Heart left ventricle (tissue), 16 donors: ENCODE measurements around the gene PREX1. TPM values are rescaled to one million over a fixed set of nuclear protein-coding genes. Genes with fewer than 3 reads are reported as not detected.
A peak's percentile ranks its signal among the peaks of the same experiment; 100 is the strongest.

Source experiments
- ATAC-seq, 4 donors: fragments of 200-7000 bp; cut with Tn5 transposase; one replicate each; pipeline ENCODE4 v1.9.1; 2020 to 2022; ENCODE audit warnings: moderate library complexity in 4 of 4, mild to moderate bottlenecking in 3 of 4, moderate number of reproducible peaks in 1 of 4
- DNase-seq, 5 donors: peaks; one replicate each; pipeline ENCODE4 v3.0.0-alpha.2; 2020
- H3K27ac ChIP-seq, 12 donors: fragments of 200-600 bp; sonication (generic) in 4 of 12; one replicate each; pipeline versions ENCODE4 v1.5.0 to v1.8.0; 2016 to 2022; ENCODE audit warnings: mild to moderate bottlenecking in 2 of 12
- H3K27me3 ChIP-seq, 9 donors: fragments of 200-600 bp; sonication (generic) in 2 of 9; one replicate each; pipeline versions ENCODE4 v1.5.1 to v1.8.0; 2016 to 2022; ENCODE audit warnings: mild to moderate bottlenecking in 3 of 9
- H3K36me3 ChIP-seq, 9 donors: fragments of 200-600 bp; sonication (generic) in 2 of 9; one replicate each; pipeline versions ENCODE4 v1.5.0 to v1.8.0; 2018 to 2022; ENCODE audit warnings: mild to moderate bottlenecking in 2 of 9
- H3K4me1 ChIP-seq, 12 donors: fragments of 200-600 bp; sonication (generic) in 4 of 12; one replicate each; pipeline versions ENCODE4 v1.5.0 to v1.8.0; 2016 to 2022; ENCODE audit warnings: mild to moderate bottlenecking in 3 of 12
- H3K4me3 ChIP-seq, 12 donors: fragments of 200-600 bp; sonication (generic) in 4 of 12; one replicate each; pipeline versions ENCODE4 v1.5.0 to v1.8.0; 2017 to 2022; ENCODE audit warnings: mild to moderate bottlenecking in 9 of 12, moderate library complexity in 4 of 12
- H3K9me3 ChIP-seq, 12 donors: fragments of 200-600 bp; sonication (generic) in 4 of 12; one replicate each; pipeline versions ENCODE4 v1.5.0 to v1.8.0; 2016 to 2022; ENCODE audit warnings: mild to moderate bottlenecking in 1 of 12
- CTCF ChIP-seq, 12 donors: fragments of 200-600 bp; sonication (generic) in 4 of 12; IDR thresholded peaks; one replicate each; pipeline versions ENCODE4 v1.5.0 to v1.8.0; 2018 to 2022; ENCODE audit warnings: antibody characterized with exemption in 12 of 12, mild to moderate bottlenecking in 5 of 12
- POLR2A ChIP-seq, 2 donors: fragments of 450-650 bp; IDR thresholded peaks; one replicate each; pipeline ENCODE4 v1.6.1; 2017; ENCODE audit warnings: antibody characterized with exemption in 2 of 2, mild to moderate bottlenecking in 2 of 2, moderate library complexity in 2 of 2
- WGBS, 4 donors: extraction: QIAGEN DNeasy Blood & Tissue Kit in 2 of 4; methylation state at CpG; one replicate each; pipeline versions ENCODE4 v1.1.5 to v1.1.7; 2013 to 2018; 5-methylcytosine and 5-hydroxymethylcytosine counted together
- intact Hi-C, 10 donors: fragments of 100-400 bp; cut with DNase I; formaldehyde crosslinking; loops; one replicate each; pipeline versions ENCODE4 v1.11.1 to v1.14.2; 2022
- polyA plus RNA-seq, 2 donors: library from polyadenylated mRNA; stranded (reverse); fragments of 200-250 nt; gene quantifications; one replicate each; pipeline ENCODE4 v1.2.3, GENCODE V29; 2013
- total RNA-seq, 9 donors: library from RNA; depleted of rRNA in 2 of 9; stranded (reverse); fragments of >200 nt in 2 of 9; fragmentation: NEBNext Ultra II Directional in 3 of 9; extraction: Animal tissue kit (Norgen Biotek cat#: 25700) in 3 of 9; gene quantifications; one replicate each; pipeline versions ENCODE4 v1.1.0 to v1.2.4, GENCODE V29; 2016 to 2023
- donor health status: ischemic (EF 13 %, LVEDD 7.1; RV severe dilation, severe dysfunction).
- donor health status: healthy with polysubstance abuse.
- donor health status: DM: no; HTN: yes; CAD: no.
- donor health status: DM: no; HTN: no; CAD: no.
- donor health status: ischemic (EF 25% LVEDD 6.9; RV normal size, moderate dysfunction).
- donor health status: ischemic (EF 25% LVEDD 5.7; RV mildly dilated, moderate dysfunction).
- donor health status: healthy.
- donor health status: DM: yes; HTN: yes; CAD: no.
- donor health status: ischemic (EF 35%, LVEDD 5.7; RV mildly dilated, moderate dysfunction).
- donor health status: nonischemic (EF 11% LVEDD 7.7; RV severe dilation, severe dysfunction).
- donor health status: DM: yes; HTN: yes; CAD: no.
- donor health status: PGD.
- donor health status: ischemic (EF 29% LVEDD 5.4; RV normal size, mild dysfunction).
- donor health status: nonischemic (EF 23%, LVEDD 6.1; RV moderate dilation, normal function).

Gene PREX1
- total and polyA plus RNA-seq, 11 donors, result 7.2 to 41.5 (median 11.9) TPM

GRCh38 chr20:48797275-48797825 lies 30.4 kb downstream of the PREX1 start:
- DNase-seq (peak in 3 of 5 donors; percentile 48 to 74 (median 57)), ATAC-seq (peak; percentile 27 to 71 (median 50))
- no peak overlapping the region for H3K4me3 ChIP-seq
- H3K27ac ChIP-seq, result peak overlapping the region in 1 of 12 donors; percentile 66
- no peaks in the 10 kb centered on the region for H3K9me3 ChIP-seq
- H3K4me1 ChIP-seq, result peaks cover 0 to 65% (median 14%) of the 10 kb centered on the region in 12 donors
- TF ChIP-seq POLR2A (IDR thresholded peaks at IDR 0.05) (no peak), CTCF (IDR thresholded peaks at IDR 0.05) (no peak)
- no peaks in the 10 kb centered on the region for H3K27me3 ChIP-seq
- WGBS, 4 donors, result 82 to 88% (median 86%) methylated on average over 15 of the region's 15 CpGs
- intact Hi-C loops, result no loop called here
- H3K36me3 ChIP-seq, result peaks cover 0 to 5% (median 0%) of the 10 kb centered on the region in 9 donors

- Histone ChIP-seq H3K36me3 (peaks cover 0 to 5% (median 0%) of the 10 kb centered on the region in 9 donors), H3K9me3 (no peaks in the 10 kb centered on the region), H3K4me1 (peaks cover 0 to 80% (median 24%) of the 10 kb centered on the region in 12 donors), H3K27ac (no peak overlapping the region), H3K27me3 (no peaks in the 10 kb centered on the region), H3K4me3 (no peak overlapping the region)
- intact Hi-C loops, result no loop called here
- no peak for ATAC-seq
- WGBS, 4 donors, result 72 to 78% (median 75%) methylated on average over 5 of the region's 5 CpGs
- TF ChIP-seq POLR2A (IDR thresholded peaks at IDR 0.05) (no peak), CTCF (IDR thresholded peaks at IDR 0.05) (no peak)
- DNase-seq, result no peak
Measured at GRCh38 chr20:48795732-48796131, 32.1 kb downstream of the PREX1 start.

- H3K27me3 ChIP-seq, result no peaks in the 10 kb centered on the region
- peaks cover 0 to 80% (median 25%) of the 10 kb centered on the region in 12 donors for H3K4me1 ChIP-seq
- H3K4me3 ChIP-seq, result no peak overlapping the region
- WGBS, 4 donors, result 90 to 92% (median 92%) methylated on average over 5 of the region's 5 CpGs
- intact Hi-C loops, result no loop called here
- TF ChIP-seq POLR2A (IDR thresholded peaks at IDR 0.05) (no peak), CTCF (IDR thresholded peaks at IDR 0.05) (no peak)
- peaks cover 0 to 5% (median 0%) of the 10 kb centered on the region in 9 donors for H3K36me3 ChIP-seq
- no peak for DNase-seq
- no peak overlapping the region for H3K27ac ChIP-seq
- no peaks in the 10 kb centered on the region for H3K9me3 ChIP-seq
- ATAC-seq, result no peak
Measured at GRCh38 chr20:48794816-48795457, 32.9 kb downstream of the PREX1 start.

GRCh38 chr20:48794360-48794759 lies 33.4 kb downstream of the PREX1 start:
- TF ChIP-seq POLR2A (IDR thresholded peaks at IDR 0.05), result no peak
- no peak for TF ChIP-seq CTCF (IDR thresholded peaks at IDR 0.05)
- H3K27ac ChIP-seq, result no peak overlapping the region
- peaks cover 0 to 5% (median 0%) of the 10 kb centered on the region in 9 donors for H3K36me3 ChIP-seq
- peaks cover 0 to 80% (median 22%) of the 10 kb centered on the region in 12 donors for H3K4me1 ChIP-seq
- 56 to 76% (median 66%) methylated on average over 5 of the region's 5 CpGs for WGBS, 4 donors
- no peaks in the 10 kb centered on the region for H3K27me3 ChIP-seq
- intact Hi-C loops, result no loop called here
- no peak overlapping the region for H3K4me3 ChIP-seq
- DNase-seq (no peak), ATAC-seq (no peak)
- H3K9me3 ChIP-seq, result no peaks in the 10 kb centered on the region
